SU-DHL-6 (cell line): Measurements from ENCODE around the gene STX7.
"Not testable (repeated sequence)": the region's sequence is repeated elsewhere in the genome, so short reads cannot be mapped to it uniquely, and the experiment has no call there.

Source experiments
- H2AFZ ChIP-seq: fragments of 200-600 bp; sonication (generic); 2 replicates; pipeline ENCODE4 v1.6.1; 2014; ENCODE audit warnings: low read depth, mild to moderate bottlenecking, moderate library complexity, mixed read lengths, antibody characterized with exemption, low read length; ENCODE audit not compliant: severe bottlenecking
- H3F3A ChIP-seq: fragments of 200-600 bp; shearing (Covaris generic); 2 replicates; pipeline ENCODE4 v1.6.0; 2016; ENCODE audit warnings: antibody characterized with exemption, mild to moderate bottlenecking; ENCODE audit not compliant: insufficient read depth
- H3K27ac ChIP-seq: fragments of 200-600 bp; sonication (generic); 2 replicates; pipeline ENCODE4 v1.5.1; 2016; ENCODE audit warnings: low read depth, mild to moderate bottlenecking, low read length, moderate library complexity, mixed read lengths
- H3K27me3 ChIP-seq: fragments of 200-600 bp; sonication (generic), shearing (Covaris generic); 2 replicates; pipeline ENCODE4 v1.6.0; 2014; ENCODE audit warnings: mild to moderate bottlenecking, low read length
- H3K36me3 ChIP-seq: fragments of 200-600 bp; sonication (generic); 2 replicates; pipeline ENCODE4 v1.6.1; 2014; ENCODE audit warnings: mild to moderate bottlenecking, low read length, mixed read lengths
- H3K4me2 ChIP-seq: fragments of 300-600, 200-600 bp; shearing (Covaris generic), sonication (generic); 2 replicates; pipeline ENCODE4 v1.6.0; 2014; ENCODE audit warnings: low read length, low read depth, mild to moderate bottlenecking; ENCODE audit not compliant: poor library complexity, severe bottlenecking
- H3K4me3 ChIP-seq: fragments of 200-600 bp; sonication (generic); 2 replicates; pipeline ENCODE4 v1.5.1; 2014; ENCODE audit warnings: antibody characterized with exemption, low read length, mild to moderate bottlenecking, mixed read lengths; ENCODE audit not compliant: insufficient read depth, poor library complexity, severe bottlenecking
- H3K79me2 ChIP-seq: fragments of 200-600 bp; sonication (generic); 2 replicates; pipeline ENCODE4 v1.6.1; 2014; ENCODE audit warnings: mild to moderate bottlenecking, low read length, moderate library complexity; ENCODE audit not compliant: insufficient read depth
- H3K9ac ChIP-seq: fragments of 200-600 bp; sonication (generic); 2 replicates; pipeline ENCODE4 v1.7.0; 2014; ENCODE audit warnings: mild to moderate bottlenecking, low read length
- H3K9me2 ChIP-seq: fragments of 200-600 bp; sonication (generic); replicated peaks from 2 replicates; pipeline ENCODE4 v1.6.1; 2014; ENCODE audit warnings: low read length; ENCODE audit not compliant: insufficient read depth
- H3K9me3 ChIP-seq: fragments of 200-600 bp; sonication (generic); 2 replicates; pipeline ENCODE4 v1.6.1; 2014; ENCODE audit warnings: low read length, mixed read lengths; ENCODE audit not compliant: insufficient read depth
- H4K20me1 ChIP-seq: fragments of 200-600 bp; sonication (generic); 2 replicates; pipeline ENCODE4 v1.6.1; 2014; ENCODE audit warnings: low read depth, mild to moderate bottlenecking, antibody characterized with exemption, low read length, moderate library complexity, mixed read lengths
- EZH2phosphoT487 ChIP-seq: fragments of 200-600 bp; sonication (generic), shearing (Covaris generic); conservative IDR thresholded peaks from 2 replicates; pipeline ENCODE4 v1.6.1; 2018; ENCODE audit warnings: mild to moderate bottlenecking, antibody characterized with exemption, low read length, moderate library complexity, mixed read lengths
- TF ChIP-seq, protein P1 (sequence below): fragments of 200-600 bp; sonication (generic); IDR thresholded peaks from one replicate; pipeline ENCODE4 v1.5.1; 2017; ENCODE audit warnings: antibody characterized with exemption, mild to moderate bottlenecking, low read length, moderate library complexity; ENCODE audit not compliant: insufficient read depth, poor library complexity, severe bottlenecking

Gene STX7, protein sequence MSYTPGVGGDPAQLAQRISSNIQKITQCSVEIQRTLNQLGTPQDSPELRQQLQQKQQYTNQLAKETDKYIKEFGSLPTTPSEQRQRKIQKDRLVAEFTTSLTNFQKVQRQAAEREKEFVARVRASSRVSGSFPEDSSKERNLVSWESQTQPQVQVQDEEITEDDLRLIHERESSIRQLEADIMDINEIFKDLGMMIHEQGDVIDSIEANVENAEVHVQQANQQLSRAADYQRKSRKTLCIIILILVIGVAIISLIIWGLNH

DNA sequence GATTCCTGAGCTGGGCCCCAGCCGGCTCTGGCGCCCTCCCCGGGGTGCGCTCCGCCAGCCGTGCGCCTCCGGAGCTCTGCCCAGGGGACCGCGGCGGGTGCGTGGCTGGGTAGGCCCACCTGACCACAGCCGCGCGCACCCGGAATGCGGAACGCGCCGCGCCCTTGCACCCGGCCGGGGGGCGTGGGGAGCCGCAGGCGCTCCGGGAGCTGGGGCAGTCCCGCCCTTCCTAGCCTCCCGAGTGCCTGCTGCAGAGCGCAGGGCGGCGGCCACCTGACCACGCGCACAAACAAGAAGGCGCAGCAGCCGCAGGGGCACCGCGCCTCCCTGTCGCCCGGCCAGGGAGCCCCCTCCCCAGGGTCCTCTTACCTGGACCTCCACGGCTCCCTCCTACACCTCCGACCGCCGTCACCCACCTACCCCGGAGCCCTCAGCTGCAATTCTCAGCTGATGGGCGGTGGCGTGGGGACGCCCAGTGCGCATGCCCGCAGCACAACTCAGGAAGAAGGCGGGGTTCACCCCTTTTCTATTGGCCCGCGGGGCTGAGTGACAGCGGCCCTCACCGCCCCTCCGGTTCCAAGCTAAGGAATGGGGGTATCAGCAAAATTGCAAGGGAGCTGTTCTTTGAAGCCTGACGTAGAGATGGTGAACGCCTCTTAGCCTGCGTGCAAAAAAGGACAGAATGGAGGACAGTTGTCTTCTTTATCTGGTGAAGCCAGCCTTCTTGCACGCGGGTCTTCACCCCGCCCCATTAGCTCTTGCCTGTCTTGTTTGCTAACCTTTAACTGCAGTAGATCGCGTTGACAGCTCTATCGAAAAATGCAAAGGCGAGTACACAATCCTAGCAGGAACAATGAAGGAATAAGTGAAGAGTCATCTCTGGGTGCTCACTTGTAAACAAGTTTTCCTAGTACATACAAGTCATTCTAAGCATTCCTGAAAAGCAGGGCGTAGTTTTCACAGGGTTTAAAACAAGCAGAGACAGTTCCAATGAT lies at the start of gene STX7:
Gene STX7 (minus strand): TSS at position 479 of the 995 bp plus-strand sequence. CDS start 9,586 bp downstream, outside the sequence.
- peak within 1 kb of the TSS; percentile 61 for H3K9ac ChIP-seq
- H3K4me3 ChIP-seq = peak within 1 kb of the TSS; percentile 86
- no peak for TF ChIP-seq EZH2phosphoT487
- TF ChIP-seq, protein P1, sequence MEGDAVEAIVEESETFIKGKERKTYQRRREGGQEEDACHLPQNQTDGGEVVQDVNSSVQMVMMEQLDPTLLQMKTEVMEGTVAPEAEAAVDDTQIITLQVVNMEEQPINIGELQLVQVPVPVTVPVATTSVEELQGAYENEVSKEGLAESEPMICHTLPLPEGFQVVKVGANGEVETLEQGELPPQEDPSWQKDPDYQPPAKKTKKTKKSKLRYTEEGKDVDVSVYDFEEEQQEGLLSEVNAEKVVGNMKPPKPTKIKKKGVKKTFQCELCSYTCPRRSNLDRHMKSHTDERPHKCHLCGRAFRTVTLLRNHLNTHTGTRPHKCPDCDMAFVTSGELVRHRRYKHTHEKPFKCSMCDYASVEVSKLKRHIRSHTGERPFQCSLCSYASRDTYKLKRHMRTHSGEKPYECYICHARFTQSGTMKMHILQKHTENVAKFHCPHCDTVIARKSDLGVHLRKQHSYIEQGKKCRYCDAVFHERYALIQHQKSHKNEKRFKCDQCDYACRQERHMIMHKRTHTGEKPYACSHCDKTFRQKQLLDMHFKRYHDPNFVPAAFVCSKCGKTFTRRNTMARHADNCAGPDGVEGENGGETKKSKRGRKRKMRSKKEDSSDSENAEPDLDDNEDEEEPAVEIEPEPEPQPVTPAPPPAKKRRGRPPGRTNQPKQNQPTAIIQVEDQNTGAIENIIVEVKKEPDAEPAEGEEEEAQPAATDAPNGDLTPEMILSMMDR = no peak
- H3K27ac ChIP-seq = peak within 1 kb of the TSS; percentile 79
- H3K9me3 ChIP-seq = no peaks in the 10 kb centered on the region
- peaks cover 10% of the 10 kb centered on the region; the same call in 1 of the 2 replicates for H3K36me3 ChIP-seq
- H3K9me2 ChIP-seq = no peaks in the 10 kb centered on the region
- H2AFZ ChIP-seq = peak within 1 kb of the TSS; percentile 79
- H3K27me3 ChIP-seq = no peaks in the 10 kb centered on the region
- H3K4me2 ChIP-seq = peak within 1 kb of the TSS; percentile 98
- H3F3A ChIP-seq = 0 out of 2 replicates have a peak, but pooled peaks cover 7% of the 10 kb centered on the region
- peaks cover 45% of the 10 kb centered on the region for H3K79me2 ChIP-seq
- H4K20me1 ChIP-seq = no peaks in the 10 kb centered on the region

DNA sequence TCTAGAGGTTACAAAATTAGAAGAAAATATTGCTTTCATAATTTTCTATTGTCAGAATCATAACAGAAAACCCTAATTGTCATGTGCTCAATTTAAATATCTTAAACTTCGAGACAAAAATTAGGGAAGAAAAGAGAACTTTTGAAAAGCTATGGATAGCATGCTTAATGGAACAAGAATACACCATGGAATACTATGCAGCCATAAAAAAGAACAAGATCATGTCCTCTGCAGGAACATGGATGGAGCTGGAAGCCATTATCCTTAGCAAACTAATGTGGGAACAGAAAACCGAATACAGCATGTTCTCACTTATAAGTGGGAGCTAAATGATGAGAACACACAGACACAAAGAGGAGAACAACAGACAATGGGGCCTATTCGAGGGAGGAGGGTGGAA lies 47.2 kb upstream of the STX7 start:
- not testable (repeated sequence) for H3K9ac ChIP-seq, H3F3A ChIP-seq, H3K36me3 ChIP-seq, H3K79me2 ChIP-seq, H2AFZ ChIP-seq, H3K4me3 ChIP-seq, H4K20me1 ChIP-seq, H3K27me3 ChIP-seq, H3K4me2 ChIP-seq, H3K9me3 ChIP-seq, H3K9me2 ChIP-seq, H3K27ac ChIP-seq

DNA sequence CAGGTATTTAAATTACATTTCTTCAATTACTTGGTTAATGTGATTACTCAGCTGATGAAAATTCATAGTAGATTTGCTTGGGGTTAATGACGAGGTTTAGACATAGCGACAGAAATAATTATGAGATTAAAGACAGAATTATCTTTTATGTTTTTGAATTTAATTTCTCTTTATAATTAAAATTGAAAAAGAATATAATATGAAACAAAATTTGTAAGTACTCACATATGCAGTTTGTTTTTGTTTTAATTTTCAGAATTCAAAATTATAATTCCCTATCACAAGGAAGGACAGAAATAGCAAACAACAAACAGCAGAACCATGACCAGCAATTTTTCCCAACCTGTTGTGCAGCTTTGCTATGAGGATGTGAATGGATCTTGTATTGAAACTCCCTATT lies 39.5 kb upstream of the STX7 start, which contains the start of gene TAAR8:
Gene TAAR8 (plus strand): TSS at position 301 of the 400 bp plus-strand sequence. CDS start 21 bp downstream, at position 322.
- no peak within 1 kb of the TSS for H3K9ac ChIP-seq
- H3K9me2 ChIP-seq = no peaks in the 10 kb centered on the region
- no peaks in the 10 kb centered on the region for H3F3A ChIP-seq
- no peak within 1 kb of the TSS for H3K27ac ChIP-seq
- H3K27me3 ChIP-seq = no peaks in the 10 kb centered on the region
- no peak within 1 kb of the TSS for H3K4me2 ChIP-seq
- H3K79me2 ChIP-seq = no peaks in the 10 kb centered on the region
- no peaks in the 10 kb centered on the region for H3K9me3 ChIP-seq
- H3K36me3 ChIP-seq = no peaks in the 10 kb centered on the region
- no peak for TF ChIP-seq EZH2phosphoT487
- TF ChIP-seq, protein P1 = no peak
- H3K4me3 ChIP-seq = no peak within 1 kb of the TSS
- H4K20me1 ChIP-seq = no peaks in the 10 kb centered on the region
- no peak within 1 kb of the TSS for H2AFZ ChIP-seq
